Loucy (cell line): ENCODE results near the gene TELO2.

Source experiments
- EZH2phosphoT487 ChIP-seq: fragments of 200-600 bp; IDR thresholded peaks from 2 replicates; pipeline ENCODE4 v1.6.1; 2018; ENCODE audit warnings: antibody characterized with exemption, mild to moderate bottlenecking, moderate library complexity, borderline replicate concordance
- TF ChIP-seq, protein P1 (sequence below): fragments of 200-600 bp; sonication (generic); conservative IDR thresholded peaks from 2 replicates; pipeline ENCODE4 v1.5.1; 2014; ENCODE audit warnings: mild to moderate bottlenecking, antibody characterized with exemption, low read length

DNA sequence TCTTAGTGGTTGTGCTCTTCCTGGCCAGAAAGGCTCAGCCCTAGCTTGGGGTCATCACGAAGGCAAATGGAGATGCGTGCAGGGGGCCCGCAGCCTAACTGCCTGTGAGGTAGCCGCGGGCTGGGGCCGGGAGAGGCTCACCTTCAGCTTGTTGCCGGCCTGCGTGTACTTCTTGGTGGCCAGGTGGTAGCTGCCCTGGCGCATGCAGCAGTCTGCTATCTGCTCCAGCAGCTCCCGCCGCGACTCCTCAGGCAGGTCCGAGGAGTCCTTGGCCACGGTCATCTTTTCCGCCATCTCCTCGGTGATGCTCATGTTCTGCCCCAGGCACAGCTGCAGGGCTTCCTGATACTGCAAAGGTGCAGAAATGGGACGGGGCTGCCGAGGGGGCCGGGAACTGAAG lies 27.3 kb downstream of the TELO2 start:
- TF ChIP-seq, protein P1, sequence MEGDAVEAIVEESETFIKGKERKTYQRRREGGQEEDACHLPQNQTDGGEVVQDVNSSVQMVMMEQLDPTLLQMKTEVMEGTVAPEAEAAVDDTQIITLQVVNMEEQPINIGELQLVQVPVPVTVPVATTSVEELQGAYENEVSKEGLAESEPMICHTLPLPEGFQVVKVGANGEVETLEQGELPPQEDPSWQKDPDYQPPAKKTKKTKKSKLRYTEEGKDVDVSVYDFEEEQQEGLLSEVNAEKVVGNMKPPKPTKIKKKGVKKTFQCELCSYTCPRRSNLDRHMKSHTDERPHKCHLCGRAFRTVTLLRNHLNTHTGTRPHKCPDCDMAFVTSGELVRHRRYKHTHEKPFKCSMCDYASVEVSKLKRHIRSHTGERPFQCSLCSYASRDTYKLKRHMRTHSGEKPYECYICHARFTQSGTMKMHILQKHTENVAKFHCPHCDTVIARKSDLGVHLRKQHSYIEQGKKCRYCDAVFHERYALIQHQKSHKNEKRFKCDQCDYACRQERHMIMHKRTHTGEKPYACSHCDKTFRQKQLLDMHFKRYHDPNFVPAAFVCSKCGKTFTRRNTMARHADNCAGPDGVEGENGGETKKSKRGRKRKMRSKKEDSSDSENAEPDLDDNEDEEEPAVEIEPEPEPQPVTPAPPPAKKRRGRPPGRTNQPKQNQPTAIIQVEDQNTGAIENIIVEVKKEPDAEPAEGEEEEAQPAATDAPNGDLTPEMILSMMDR, result no peak
- no peak for TF ChIP-seq EZH2phosphoT487
